Measurements from ENCODE around the gene PI3.

GRCh38 chr20:45179166-45179565, 4.5 kb downstream of the PI3 start:
- no peak for TF ChIP-seq POLR2A (IDR thresholded peaks at IDR 0.05; ENCODE audit: low read depth, low read length)
- no peak for TF ChIP-seq POLR2AphosphoS5 (IDR thresholded peaks at IDR 0.05; ENCODE audit: low read depth, low read length)
- TF ChIP-seq PAX5 (IDR thresholded peaks at IDR 0.05; ENCODE audit: insufficient read depth, low read length, severe bottlenecking): no peak
- no peak for TF ChIP-seq TAF1 (IDR thresholded peaks at IDR 0.05; ENCODE audit: low read depth, low read length)
- no peak for TF ChIP-seq SPI1 (IDR thresholded peaks at IDR 0.05; ENCODE audit: low read depth, low read length)
